HepG2 (cell line): ENCODE data around the gene MICAL3.

Experiments
- NR2C2 ChIP-seq: sonication (generic); formaldehyde crosslinking; IDR thresholded peaks from 2 replicates; pipeline ENCODE4 v1.4.0; 2020; ENCODE audit warnings: missing genetic modification reagents, mild to moderate bottlenecking, moderate library complexity, borderline replicate concordance
- TAF1 ChIP-seq: sonication (generic); formaldehyde crosslinking; IDR thresholded peaks from 2 replicates; pipeline ENCODE4 v1.4.0; 2020; ENCODE audit warnings: missing genetic modification reagents
- ZBTB7A ChIP-seq: sonication (generic); formaldehyde crosslinking; IDR thresholded peaks from 2 replicates; pipeline ENCODE4 v1.8.0; 2022; ENCODE audit warnings: mild to moderate bottlenecking, missing genetic modification reagents
- ZFY ChIP-seq: sonication (generic); formaldehyde crosslinking; IDR thresholded peaks from 2 replicates; pipeline ENCODE4 v1.4.0; 2020; ENCODE audit warnings: missing genetic modification reagents
- TF ChIP-seq, protein P1 (sequence below): sonication (generic); formaldehyde crosslinking; IDR thresholded peaks from 2 replicates; pipeline ENCODE4 v1.5.0; 2020; ENCODE audit warnings: mild to moderate bottlenecking, missing genetic modification reagents, moderate library complexity
- TF ChIP-seq, protein P2 (sequence below), 2 experiments: sonication (generic) in 1 of 2; formaldehyde crosslinking in 1 of 2; IDR thresholded peaks; 2 replicates each; pipeline versions ENCODE4 v1.4.0 to v1.6.1; 2016 to 2020; ENCODE audit warnings: borderline replicate concordance in 1 of 2, low read depth in 1 of 2, mild to moderate bottlenecking in 1 of 2, missing genetic modification reagents in 1 of 2

DNA sequence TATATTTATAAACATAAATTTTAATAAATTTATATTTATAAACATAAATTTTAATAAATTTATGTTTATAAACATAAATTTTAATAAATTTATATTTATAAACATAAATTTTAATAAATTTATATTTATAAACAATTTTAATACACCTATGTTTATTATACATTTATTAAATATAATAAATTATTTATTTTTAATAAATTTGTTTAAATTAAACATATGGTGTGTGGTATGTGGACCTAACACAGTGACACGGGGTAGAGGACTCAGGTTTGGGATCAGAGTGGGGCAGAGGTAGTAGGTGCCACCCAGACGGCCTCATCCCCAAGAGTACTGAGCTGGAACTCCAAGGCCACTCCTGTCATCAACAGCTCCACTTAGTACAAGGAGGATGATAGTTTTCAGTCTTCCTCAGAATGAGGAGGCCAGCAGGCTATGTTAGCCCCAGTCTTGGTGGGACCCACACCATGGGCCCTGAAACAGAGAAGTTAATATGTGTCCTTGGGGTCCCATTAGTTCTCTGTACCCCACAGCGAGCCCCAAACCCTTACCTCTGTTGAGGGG is 203.4 kb downstream of the MICAL3 start:
- TF ChIP-seq, protein P1, sequence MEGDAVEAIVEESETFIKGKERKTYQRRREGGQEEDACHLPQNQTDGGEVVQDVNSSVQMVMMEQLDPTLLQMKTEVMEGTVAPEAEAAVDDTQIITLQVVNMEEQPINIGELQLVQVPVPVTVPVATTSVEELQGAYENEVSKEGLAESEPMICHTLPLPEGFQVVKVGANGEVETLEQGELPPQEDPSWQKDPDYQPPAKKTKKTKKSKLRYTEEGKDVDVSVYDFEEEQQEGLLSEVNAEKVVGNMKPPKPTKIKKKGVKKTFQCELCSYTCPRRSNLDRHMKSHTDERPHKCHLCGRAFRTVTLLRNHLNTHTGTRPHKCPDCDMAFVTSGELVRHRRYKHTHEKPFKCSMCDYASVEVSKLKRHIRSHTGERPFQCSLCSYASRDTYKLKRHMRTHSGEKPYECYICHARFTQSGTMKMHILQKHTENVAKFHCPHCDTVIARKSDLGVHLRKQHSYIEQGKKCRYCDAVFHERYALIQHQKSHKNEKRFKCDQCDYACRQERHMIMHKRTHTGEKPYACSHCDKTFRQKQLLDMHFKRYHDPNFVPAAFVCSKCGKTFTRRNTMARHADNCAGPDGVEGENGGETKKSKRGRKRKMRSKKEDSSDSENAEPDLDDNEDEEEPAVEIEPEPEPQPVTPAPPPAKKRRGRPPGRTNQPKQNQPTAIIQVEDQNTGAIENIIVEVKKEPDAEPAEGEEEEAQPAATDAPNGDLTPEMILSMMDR (CRISPR knock-in tag): no peak
- TF ChIP-seq TAF1 (CRISPR knock-in tag): no peak
- no peak for TF ChIP-seq NR2C2 (CRISPR knock-in tag)
- no peak for TF ChIP-seq ZFY (CRISPR knock-in tag)
- TF ChIP-seq, protein P2, sequence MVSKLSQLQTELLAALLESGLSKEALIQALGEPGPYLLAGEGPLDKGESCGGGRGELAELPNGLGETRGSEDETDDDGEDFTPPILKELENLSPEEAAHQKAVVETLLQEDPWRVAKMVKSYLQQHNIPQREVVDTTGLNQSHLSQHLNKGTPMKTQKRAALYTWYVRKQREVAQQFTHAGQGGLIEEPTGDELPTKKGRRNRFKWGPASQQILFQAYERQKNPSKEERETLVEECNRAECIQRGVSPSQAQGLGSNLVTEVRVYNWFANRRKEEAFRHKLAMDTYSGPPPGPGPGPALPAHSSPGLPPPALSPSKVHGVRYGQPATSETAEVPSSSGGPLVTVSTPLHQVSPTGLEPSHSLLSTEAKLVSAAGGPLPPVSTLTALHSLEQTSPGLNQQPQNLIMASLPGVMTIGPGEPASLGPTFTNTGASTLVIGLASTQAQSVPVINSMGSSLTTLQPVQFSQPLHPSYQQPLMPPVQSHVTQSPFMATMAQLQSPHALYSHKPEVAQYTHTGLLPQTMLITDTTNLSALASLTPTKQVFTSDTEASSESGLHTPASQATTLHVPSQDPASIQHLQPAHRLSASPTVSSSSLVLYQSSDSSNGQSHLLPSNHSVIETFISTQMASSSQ (IDR thresholded peaks at IDR 0.05; ENCODE audit: low read depth): no peak
- TF ChIP-seq, protein P2 (CRISPR knock-in tag; IDR thresholded peaks at IDR 0.05; ENCODE audit: borderline replicate concordance): no peak
- no peak for TF ChIP-seq ZBTB7A (CRISPR knock-in tag)
